HG02798 (cell line): ENCODE measurements around the gene PLCXD3.
"Not testable (repeated sequence)": the region's sequence is repeated elsewhere in the genome, so short reads cannot be mapped to it uniquely, and the experiment has no call there.

Experiments used
- ATAC-seq: cut with Tn5 transposase; IDR thresholded peaks from one replicate; pipeline ENCODE4 v1.9.1; 2021; ENCODE audit warnings: mild to moderate bottlenecking; ENCODE audit not compliant: unreplicated experiment, poor library complexity

The PLCXD3 gene

GRCh38 chr5:41503310-41503709 lies 7.1 kb downstream of the PLCXD3 start:
- no peak for ATAC-seq

- not testable (repeated sequence) for ATAC-seq
Measured at GRCh38 chr5:41493490-41494126, 16.8 kb downstream of the PLCXD3 start.

GRCh38 chr5:41485533-41485932 lies 24.9 kb downstream of the PLCXD3 start:
- no peak for ATAC-seq

- ATAC-seq = no peak
Measured at GRCh38 chr5:41482715-41483114, 27.7 kb downstream of the PLCXD3 start.

GRCh38 chr5:41482173-41482572 lies 28.2 kb downstream of the PLCXD3 start:
- no peak for ATAC-seq

- not testable (repeated sequence) for ATAC-seq
Measured at GRCh38 chr5:41471571-41472208, 38.7 kb downstream of the PLCXD3 start.

GRCh38 chr5:41465493-41466171 lies 44.8 kb downstream of the PLCXD3 start:
- no peak for ATAC-seq

GRCh38 chr5:41459557-41459956 lies 50.8 kb downstream of the PLCXD3 start:
- no peak for ATAC-seq

- ATAC-seq = no peak
Measured at GRCh38 chr5:41457094-41457493, 53.3 kb downstream of the PLCXD3 start.

GRCh38 chr5:41452506-41452905 lies 57.9 kb downstream of the PLCXD3 start:
- no peak for ATAC-seq

- ATAC-seq = no peak
Measured at GRCh38 chr5:41447650-41448510, 62.5 kb downstream of the PLCXD3 start.

GRCh38 chr5:41445937-41446563 lies 64.4 kb downstream of the PLCXD3 start:
- no peak for ATAC-seq

GRCh38 chr5:41435276-41435675 lies 75.1 kb downstream of the PLCXD3 start:
- no peak for ATAC-seq

GRCh38 chr5:41433552-41434181 lies 76.7 kb downstream of the PLCXD3 start:
- ATAC-seq = no peak

- no peak for ATAC-seq
Measured at GRCh38 chr5:41432481-41433253, 77.7 kb downstream of the PLCXD3 start.

GRCh38 chr5:41427505-41427904 lies 82.9 kb downstream of the PLCXD3 start:
- ATAC-seq = no peak

GRCh38 chr5:41425736-41426135 lies 84.7 kb downstream of the PLCXD3 start:
- ATAC-seq = no peak

GRCh38 chr5:41420492-41421067 lies 89.8 kb downstream of the PLCXD3 start:
- ATAC-seq = no peak
